GM10266 (cell line): ENCODE data around the gene EFHC2.
"Not testable (repeated sequence)": the region's sequence is repeated elsewhere in the genome, so short reads cannot be mapped to it uniquely, and the experiment has no call there.

Experiments
- DNase-seq: peaks from one replicate; pipeline ENCODE4 v3.0.0; 2012; ENCODE audit errors: extremely low spot score
- CTCF ChIP-seq: IDR thresholded peaks from 2 replicates; pipeline ENCODE4 v1.5.1; 2012; ENCODE audit warnings: mild to moderate bottlenecking, low read depth; ENCODE audit not compliant: control insufficient read depth, insufficient read depth; ENCODE audit errors: missing control alignments

EFHC2 gene

DNA sequence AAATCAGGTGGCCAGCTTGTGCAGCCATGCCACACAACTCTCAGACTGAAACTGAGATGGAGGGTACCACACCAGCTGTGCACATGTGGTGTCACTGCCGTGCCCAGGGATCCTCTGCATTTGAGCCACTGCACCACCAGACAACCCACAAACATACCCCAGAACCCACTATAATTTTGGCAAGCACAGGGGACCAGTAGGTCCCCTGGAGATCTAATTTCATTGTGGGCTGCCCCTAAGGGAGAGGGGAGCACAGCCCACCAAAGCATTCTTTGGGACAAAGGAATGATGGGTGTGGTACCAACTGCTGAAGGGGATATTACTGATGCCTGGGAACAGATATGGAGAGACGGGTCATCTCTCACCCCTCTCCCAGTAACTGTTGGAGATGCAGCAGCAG lies 140.9 kb downstream of the EFHC2 start:
- TF ChIP-seq CTCF: no peak
- no peak for DNase-seq

DNA sequence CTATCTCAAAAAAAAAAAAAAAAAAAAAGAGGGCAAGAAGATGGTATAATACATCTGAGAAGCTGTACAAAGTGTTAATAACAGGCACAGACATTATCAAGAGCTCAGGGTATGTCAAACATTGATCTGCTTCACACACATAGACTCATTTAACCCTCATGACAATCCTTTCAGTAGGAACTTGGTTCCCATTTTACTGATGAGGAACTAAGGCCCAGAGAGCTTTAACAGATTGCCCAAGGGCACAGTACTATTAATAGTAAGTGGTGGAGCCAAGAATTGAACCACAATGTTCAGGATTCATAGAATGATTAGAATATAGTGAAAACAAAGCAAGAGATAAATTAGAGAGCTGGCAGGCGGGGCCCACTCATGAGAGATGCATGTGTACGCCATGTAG lies 154.4 kb downstream of the EFHC2 start:
- DNase-seq: no peak
- no peak for TF ChIP-seq CTCF

DNA sequence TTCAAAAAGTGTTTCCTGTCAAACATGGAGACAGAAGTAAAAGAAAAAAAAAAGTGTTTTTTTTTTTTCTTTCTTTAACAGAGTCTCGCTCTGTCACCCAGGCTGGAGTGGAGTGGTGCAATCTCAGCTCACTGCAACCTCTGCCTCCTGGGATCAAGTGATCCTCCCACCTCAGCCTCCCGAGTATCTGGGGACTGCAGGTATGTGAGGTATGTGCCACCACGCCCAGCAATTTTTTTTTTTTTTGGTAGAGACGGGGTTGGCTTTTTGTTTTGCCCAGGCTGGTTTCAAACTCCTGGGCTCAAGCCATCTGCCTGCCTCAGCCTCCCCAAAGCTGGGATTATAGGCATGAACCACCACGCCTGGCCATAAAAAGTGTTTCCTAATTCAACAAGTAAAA lies 155.6 kb downstream of the EFHC2 start:
- DNase-seq: not testable (repeated sequence)

DNA sequence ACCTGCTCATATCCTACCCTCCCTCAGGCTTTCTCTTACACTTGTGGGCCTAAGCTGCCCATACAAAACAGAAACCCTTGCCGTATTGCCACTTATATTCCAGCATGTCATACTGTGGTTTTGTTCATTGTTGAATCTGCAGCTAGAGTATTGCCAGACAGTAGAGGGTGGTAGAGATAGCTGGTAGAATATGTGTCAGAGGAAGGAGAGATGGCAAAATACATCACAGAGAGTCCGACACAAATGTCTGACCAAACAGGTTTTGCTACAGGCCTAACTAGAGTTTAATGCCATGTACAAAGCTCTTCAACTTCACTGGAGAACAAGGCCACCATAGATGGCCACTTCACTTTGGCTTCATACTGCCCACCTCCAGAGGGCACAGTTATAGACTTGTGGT lies 160.1 kb downstream of the EFHC2 start:
- TF ChIP-seq CTCF: no peak
- DNase-seq: no peak

DNA sequence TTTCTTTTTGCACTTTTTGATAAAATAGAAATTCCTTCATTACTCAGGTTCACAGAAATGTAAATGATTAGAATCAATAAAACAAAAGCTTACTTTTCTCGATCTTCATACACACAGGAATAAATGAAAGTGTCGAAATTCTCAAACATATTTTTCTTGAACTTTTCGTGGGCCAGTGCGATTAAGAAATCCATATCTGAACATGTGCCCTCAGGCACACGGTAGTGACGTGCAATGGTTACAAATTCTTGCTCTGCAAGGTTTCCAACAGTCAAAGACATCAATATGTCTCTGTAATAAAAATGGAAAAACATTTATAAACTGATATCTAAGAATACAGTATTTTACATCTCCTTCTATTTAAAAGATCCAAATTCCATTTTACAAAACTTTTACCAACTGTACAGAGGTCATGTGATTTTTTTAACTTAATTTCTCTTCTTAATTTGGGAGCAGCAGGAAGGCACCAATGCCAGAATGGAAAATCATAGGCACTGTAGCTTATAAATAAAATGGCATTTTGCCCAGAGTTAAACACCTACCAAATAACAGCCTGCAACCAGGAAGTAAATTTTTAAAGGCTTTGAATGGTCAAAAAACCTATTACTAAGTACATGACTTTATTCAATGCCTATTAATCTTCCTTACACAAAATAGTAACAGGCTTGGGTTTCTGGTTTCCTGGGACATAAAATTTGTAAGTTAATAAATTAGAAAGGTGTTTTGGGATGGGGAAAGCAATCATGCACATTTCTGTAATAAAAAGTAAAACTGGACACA lies 165.0 kb downstream of the EFHC2 start:
- TF ChIP-seq CTCF: no peak
- DNase-seq: no peak

- no peak for DNase-seq
- no peak for TF ChIP-seq CTCF
These were observed 168.0 kb downstream of the EFHC2 start for GRCh38 chrX:44175455-44175854.

DNA sequence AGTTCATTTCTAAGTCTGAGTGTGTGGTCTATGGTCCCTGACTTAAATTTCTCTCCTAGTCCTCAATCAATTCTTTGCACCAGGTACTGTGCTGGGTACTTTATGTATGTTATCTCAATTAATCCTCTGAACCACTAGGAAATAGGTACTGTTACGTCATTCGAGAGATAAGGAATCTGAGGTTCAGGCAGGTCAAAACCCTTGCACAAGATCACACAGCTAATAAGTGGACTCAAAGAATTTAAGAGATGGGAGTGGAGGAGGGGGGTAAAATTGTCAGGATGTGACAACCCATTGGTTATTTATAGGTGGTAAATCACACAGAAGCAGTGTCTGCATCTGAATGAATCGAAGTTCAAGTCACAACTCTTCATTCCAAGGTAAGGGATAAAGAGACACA lies 169.4 kb downstream of the EFHC2 start:
- no peak for DNase-seq
- TF ChIP-seq CTCF: no peak

GRCh38 chrX:44173219-44173618 lies 170.3 kb downstream of the EFHC2 start:
- no peak for DNase-seq
- no peak for TF ChIP-seq CTCF
